NCI-H2081 treated with DMSO at 0.1 percent for 48 hours (cell line): ENCODE data around the gene FBXL20.
"Not testable (repeated sequence)": the region's sequence is repeated elsewhere in the genome, so short reads cannot be mapped to it uniquely, and the experiment has no call there.

ENCODE experiments used
- DNase-seq: peaks from one replicate; lab custom pipeline; 2025; lab: John Stamatoyannopoulos, UW

FBXL20 gene

DNA sequence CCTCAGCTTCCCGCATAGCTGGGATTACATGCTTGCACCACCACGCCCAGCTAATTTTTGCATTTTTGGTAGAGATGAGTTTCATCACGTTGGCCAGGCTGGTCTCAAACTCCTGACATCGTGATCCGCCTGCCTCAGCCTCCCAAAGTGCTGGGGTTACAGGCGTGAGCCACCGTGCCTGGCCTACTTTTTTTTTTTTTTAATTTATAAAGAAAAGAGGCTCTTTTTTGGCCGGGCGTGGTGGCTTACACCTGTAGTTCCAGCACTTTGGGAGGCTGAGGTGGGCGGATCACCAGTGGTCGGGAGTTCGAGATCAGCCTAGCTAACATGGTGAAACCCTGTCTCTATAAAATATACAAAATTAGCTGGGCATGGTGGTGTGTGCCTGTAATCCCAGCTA, 151.3 kb downstream of the FBXL20 start:
- DNase-seq: not testable (repeated sequence)

DNA sequence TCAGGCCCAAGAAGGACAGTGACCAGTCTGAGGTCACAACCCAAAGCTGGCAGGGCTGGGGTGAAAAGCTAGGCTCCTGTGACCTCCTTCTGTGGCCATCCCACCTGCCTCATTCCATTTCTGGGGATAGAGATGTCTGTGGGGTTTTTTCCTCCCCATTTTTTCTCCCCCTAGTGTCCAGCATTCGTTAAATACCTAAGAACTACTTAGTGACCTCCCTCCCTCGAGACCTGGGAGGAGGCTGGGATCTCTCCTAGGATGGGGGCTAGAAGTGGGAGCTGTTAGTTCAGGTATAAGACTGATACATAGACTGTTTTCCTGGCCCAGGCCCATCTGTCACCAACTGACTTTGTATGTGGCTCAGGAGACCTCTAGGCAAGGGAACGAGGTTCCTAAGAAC, 155.2 kb downstream of the FBXL20 start:
- DNase-seq: no peak

DNA sequence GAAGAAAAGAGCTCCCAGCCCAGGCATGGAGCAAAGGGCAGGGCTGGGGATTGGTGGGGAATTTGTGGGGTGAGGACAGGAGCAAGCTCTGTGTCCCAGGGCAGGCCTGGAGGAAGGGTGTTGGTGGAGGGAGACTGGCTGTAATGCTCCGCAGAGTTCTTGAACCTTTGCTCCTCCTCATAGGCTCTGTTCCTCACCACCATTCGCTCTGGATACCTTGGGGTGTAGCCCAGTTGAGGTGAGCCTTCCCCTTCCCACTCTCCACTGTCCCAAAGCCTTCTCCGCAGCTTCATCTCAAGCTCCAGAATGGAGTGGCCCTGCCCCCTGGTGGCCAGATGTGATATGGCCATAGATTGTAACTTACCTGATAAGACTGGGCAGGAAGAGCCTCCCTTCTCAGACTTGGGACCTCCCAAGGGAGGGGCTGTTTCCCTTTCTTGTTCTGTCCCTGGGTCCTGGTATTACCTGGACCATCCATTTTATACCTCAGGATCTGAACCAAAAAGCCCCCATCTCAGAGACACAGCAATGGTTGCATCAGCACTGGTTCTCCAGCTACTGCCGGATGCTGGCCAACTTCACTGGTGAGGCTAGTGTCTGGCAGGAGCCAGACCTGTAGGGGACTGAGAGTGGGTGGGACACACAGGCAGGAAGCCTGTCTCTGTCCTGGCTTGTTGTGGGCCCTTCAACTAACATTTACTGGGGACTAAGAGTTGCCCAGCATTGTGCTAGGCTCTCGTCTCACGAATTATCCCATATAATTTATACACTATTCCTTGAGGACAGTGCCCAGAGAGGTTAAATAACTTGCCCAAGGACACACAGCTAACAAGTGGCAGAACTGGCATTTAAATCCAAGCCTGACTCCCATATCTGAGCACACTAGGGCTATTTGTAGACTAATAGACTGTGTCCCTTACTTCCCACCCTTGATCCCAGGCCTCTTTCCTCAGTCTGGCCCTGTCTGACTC, 156.5 kb downstream of the FBXL20 start:
- DNase-seq: peak; percentile 53

DNA sequence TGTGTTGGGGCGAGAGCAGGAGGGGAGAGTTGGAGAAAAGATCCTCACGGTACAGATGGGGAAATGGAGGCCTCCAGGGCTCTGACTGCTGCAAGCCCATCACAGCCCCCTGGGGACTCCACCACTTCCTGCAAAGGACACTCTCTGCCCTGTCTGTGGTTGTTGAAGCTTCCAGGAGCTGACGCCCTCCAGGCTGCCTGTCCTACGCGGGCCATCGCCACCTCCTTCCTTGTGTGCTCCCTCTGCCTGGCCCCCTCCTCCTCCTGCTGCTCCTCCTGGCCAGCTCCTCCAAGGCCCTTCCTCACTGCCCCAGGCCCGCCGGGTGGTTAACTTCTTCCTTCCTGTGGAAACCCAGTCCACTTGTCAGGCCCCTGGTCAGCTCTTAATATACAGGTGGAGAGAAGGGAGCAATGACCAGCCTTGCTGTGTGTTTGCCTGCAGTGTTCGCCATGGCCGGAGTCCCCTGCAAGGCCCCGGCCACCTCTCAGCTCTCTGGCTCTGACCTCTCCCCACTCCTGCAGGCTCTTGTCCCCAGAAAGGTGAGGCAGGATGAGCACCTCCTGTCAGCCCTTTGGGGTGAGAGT, 157.3 kb downstream of the FBXL20 start:
- DNase-seq: no peak

DNA sequence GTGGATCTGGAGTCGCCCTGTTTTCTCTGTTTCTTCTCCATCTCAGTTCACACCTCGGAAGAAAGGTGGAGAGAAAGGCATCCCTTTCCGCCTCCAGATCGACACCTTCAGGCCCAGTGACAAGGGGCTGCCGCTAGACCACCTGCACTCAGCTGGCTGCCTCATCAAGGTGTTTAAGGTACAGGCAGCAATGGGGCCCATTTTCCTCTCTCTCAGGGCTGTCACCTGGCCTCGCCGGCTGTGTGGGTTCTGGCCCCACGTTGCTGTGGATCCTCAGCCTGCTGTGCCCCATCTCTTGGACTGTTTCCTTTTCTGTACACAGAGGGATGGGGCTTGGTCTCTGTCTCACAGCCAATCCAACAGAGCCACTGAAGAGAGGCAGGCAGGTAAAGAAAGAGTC, 158.3 kb downstream of the FBXL20 start:
- no peak for DNase-seq

DNA sequence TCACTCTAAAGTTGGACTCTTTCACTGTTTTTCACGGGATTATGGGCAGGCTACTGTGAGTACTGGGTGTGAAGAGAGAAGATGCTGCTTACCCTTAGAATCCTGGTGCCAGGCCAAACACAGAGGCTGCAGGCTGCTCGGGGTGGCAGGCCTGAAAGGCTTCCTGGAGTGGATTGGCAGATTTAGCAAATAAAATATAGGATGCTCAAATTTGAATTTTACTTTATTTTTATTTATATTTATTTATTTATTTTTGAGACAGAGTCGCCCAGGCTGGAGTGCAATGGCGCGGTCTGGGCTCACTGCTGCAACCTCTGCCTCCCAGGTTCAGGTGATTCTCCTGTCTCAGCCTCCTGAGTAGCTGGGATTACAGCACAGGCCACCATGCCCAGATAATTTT, 160.8 kb downstream of the FBXL20 start:
- DNase-seq: no peak

DNA sequence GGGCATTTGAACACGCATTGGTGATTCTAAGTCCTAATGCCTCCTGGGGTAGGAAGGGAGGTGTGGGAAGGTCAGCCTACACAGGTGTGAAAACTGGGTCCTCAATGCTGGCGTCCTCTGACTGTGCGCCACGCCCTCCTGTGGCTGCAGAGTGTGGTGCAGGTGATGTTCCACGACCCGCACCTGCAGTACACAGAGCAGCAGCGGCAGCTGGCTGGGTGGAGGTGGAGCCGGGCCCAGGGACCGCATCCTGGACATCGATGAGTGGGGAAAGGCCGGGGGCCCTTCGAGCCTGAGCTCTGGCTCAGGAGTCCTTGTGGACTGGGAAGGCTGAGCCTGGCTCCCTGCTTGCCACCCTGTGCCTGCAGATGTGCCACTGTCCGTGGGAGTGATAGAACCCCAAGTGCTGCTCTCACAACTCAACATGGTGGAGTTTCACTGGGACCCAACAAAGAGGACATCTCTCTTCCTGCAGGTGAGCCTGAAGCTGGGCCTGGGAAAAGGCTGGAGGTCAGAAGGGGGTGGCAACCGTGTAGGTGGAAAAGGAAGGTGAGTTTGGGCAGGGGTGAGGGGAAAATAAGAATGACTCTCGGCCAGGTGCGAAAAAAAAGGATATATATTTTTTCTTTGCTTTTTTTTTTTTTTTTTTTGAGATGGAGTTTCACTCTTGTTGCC, 161.6 kb downstream of the FBXL20 start:
- DNase-seq: peak; percentile 50

DNA sequence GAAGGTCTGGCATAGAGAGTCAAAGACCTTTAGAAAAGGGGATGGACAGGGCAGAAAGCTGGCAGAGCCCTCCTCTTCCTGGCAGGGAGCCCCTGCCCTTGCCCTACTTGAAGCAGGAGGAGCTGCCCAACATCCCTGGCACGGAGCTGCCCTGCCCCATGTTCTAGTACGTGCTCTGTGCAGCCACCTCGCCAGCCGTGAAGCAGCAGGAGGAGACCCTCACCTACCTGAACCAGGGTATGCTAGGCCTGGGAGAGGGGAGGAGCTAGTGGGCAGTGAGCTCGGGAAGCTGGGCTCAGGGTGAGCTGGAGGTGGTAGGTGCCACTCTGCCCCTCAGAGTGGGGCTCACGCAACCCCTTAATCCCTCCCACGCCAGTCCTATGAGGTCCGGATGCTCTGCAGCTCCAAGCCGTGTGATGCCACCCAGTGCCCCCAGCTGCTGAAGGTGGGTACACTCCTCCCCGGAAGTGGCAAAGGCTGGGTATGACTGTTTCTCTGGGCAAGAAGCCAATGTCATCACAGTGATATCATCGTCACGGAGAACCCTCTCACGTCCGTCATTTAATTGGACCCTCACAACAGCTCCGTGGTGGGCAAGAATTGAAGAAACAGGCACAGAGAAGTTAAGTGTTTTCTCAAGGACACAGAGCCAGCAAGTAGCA, 163.0 kb downstream of the FBXL20 start:
- DNase-seq: peak; percentile 78

DNA sequence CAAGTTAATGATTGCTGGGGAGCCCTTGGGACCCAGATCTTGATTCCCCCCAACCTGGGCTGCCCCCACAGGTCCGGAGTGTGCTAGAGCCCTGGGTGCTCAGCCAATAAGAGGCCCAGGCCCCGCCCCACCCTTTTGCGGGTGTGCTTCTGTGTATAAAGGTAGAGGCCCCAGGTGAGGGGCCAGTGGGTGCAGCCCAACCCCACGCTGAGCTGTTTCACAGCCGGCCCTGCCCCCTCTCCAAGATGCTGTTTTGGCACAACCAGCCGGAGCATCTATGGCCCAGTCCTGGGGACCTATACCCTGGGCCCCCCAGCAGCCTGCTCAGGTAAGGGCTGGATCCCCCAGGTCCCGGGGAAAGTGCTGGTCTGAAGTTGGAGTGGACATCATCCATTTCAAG, 163.8 kb downstream of the FBXL20 start:
- no peak for DNase-seq

DNA sequence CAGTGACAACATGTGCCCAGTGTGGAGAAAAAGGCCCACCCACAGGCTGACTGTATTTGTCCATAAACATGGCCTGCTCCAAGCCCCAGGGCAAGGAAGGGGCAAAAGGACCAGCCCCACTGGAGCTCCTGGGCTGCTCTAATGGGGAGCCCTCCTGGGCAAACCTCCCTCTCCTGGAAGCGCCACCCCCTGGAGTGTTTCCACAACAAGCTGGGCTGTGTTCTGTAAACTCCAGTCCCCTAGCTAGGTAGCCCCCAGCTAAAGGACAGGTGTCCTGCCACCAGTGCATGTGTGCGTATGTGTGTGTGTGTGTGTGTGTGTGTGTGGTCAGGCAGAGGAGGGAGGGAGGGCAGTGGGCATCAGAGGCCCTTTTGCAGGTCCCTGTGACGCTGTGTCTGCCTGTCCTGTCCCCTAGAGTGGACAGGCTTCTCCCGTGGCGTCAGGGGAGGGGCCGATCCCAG, 164.4 kb downstream of the FBXL20 start:
- DNase-seq: peak; percentile 40

DNA sequence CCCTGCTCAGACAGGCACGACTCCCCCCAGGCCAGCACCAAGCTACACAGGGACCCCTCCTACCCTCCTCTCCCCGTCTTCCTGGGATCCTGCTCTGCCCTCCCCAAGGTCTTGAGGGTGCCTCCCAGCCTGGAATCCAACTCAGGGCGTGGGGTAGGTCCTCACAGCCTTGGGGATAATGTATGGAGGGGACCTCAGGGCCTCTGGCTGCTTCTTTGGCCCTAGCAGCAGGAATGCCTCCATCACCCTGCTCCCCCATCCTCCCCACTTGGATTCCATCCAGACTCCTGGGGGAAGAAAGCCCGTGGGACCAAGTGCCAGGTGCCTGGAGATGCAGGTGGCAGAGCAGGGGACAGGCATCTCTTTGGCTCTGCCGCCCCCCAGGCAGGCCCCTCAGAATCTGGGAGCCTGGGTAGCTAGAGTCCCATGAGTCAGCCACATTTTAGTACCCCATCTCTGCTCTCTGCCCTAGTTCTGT, 164.9 kb downstream of the FBXL20 start:
- DNase-seq: peak; percentile 40

DNA sequence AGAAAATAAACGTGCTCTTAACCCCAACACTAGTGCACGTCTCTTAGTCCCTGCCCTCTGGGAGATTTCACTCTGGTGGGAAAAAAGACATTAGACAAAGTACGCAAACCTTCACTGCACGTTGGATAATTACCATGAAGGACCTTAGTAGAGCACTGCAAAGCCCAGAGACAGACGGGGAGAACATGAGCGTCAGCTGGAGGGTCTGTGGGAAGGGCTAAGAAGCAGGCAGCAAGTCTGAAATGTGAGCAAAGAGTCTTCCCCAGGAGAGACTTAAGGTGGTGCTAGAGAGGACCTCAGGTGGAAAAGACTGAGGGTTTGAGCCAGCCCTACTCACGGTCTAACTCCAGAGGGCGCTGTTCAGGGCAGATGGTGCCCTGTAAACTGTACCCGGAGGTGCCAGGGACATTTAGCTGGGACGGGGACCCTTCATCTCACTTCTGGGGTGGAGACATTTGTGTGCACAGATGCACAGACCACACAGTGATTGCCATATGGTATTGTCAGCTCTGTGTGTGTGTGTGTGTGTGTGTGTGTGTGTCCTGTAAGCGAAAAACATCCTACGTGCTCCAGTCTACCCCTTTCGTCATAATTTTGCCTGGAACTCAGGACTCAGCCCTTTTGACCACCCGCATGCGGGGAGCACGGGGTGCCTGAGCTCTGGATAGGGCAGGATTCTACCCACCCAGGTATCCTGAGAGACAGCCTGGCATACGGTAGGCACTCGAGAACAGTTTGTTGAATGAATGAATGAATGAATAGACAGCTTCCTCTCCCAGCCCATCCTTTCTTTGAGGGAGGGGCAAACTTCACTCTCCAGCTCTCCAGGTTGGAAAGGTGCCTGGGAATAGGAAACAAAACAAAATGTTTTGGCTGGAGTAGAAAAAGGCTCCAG, 165.6 kb downstream of the FBXL20 start:
- peak; percentile 9 for DNase-seq

DNA sequence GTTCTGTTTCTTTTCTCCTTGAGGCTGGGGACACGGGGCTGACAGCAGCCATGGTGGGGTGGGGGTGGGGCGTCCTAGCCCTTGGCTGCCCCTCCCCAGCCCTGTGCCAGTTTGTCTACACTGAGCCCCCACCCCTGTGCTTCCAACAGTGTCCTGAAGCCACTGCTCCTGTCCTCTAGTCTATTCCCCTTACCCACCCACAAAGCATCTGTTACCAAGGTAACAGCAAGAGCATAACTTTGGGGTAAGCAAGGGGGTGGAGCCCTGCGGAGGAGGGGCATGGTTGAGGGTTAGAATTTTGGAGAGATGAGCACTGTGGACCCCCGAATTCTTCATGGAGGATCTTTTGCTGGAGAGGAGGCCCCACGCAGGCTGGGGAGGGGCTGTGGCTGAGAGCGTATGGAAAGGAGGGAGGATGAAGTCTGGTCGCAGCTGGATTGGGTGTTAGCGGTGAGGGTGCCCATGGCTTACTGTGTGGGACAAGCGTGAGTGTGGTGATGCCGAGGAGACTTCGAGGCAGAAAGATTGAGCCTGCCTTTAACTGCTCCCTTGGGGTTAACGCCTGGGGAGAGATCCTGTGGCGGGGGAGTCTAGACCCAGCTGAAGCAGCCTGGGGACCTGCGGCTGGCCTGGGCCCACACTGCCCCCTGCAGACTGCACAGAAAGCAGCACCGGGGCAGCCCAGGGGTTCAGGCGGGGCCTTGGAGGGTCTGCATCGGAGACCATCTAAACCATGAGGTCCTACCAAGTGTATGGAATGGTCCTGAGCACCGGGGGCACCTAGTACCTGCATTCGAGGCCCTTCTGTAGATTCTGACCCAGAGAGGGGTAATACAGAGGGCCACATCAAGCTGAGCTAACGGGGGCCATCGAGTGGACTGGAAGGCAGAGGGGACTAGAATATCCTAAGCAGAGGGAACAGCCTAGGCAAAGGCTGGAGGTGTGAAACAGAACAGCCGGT, 169.6 kb downstream of the FBXL20 start:
- no peak for DNase-seq

DNA sequence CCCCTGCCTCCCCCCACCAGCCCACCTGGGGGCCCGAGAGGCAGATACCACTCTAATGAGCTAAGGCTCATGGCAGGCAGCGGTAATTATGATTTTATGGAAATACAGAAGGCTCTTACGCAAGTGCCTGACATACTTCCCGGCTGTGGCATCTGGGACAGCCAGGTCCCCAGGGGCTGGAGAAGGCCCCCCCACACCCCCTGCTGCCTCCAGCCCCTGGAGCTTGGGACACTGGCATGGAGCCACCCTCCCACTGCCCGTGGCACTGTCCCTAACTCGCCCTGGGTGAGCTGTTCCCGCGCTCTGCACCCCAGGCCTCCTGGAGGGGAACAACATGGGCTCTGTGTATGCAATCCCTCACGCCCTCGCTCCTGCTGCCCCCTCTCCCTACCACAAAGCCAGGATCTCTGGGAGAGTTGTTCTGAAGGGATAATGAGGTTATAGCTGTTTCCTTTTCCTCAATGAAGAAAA, 170.3 kb downstream of the FBXL20 start:
- DNase-seq: no peak

DNA sequence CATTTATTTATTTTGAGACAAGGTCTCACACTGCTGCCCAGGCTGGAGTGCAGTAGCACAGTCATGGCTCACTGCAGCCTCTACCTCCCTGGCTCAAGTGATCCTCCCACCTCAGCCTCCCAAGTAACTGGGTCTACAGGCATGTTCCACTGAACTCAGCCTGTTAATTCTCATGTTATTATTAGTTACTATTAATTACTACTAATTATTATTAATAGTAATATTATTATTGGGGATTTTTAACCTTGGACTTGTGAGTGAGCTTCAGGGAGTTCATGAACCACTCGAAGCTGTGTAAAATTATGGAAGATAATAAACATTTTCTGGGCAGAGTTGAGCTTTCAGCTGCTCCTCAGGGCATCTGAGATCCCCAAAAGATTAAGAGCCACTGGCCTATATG, 171.1 kb downstream of the FBXL20 start:
- DNase-seq: no peak

DNA sequence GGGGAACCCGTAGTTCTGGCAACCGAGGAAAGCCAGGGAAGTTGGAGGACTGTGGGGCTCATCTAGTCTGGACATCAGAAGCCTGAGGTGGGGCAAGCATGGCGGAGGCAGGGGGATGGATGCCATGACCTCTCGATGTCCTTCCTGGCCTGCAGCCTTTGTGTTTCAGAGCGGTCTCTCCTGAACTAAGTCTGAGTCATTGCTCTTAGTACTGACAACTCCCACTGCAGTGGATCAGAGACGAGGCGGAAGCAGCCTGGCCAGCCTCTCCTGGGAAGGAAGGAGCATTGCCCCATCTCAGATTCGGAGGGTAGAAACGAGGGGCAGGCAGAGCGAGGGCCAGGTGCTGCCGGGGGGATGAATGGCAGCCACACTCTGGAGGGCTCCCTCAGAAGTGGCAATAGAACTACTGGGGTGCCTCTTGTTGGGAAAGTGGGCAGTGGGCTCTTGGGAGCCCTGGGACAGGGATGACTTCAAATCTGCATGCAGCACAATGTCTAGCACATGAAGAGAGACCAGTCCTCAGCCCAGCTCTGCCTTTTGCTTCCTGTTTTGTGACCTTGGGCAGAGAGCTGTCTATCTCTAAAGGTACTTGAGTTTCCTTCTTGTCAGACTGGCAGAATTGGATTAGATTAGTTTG, 172.0 kb downstream of the FBXL20 start:
- DNase-seq: no peak

DNA sequence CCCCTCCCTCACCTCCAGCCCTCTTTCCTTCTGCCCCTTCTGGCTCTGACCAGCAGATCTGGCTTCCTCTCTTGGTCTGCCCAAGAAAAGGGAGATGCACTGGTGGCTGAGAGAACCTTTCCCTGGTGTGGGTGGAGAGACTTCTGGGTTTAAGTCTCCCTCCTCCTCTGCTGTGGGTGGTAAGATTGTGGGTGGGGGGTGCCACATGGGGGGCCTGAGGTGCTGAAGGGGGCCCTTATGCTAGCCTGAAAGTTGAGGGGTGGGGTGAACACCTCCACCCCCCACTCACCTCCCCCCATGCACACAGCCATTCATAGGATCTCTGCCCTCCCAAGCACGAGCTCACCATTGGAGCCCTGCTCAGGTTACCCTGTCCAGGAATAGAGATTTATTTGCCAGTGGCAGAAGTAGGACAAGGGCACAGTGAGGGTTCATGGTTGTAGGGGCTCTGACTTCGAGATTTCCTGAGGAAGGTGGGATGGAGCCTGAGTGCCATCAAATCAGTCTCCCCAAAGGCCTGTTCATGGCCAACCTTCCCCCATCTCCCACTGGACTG, 174.0 kb downstream of the FBXL20 start:
- DNase-seq: no peak

DNA sequence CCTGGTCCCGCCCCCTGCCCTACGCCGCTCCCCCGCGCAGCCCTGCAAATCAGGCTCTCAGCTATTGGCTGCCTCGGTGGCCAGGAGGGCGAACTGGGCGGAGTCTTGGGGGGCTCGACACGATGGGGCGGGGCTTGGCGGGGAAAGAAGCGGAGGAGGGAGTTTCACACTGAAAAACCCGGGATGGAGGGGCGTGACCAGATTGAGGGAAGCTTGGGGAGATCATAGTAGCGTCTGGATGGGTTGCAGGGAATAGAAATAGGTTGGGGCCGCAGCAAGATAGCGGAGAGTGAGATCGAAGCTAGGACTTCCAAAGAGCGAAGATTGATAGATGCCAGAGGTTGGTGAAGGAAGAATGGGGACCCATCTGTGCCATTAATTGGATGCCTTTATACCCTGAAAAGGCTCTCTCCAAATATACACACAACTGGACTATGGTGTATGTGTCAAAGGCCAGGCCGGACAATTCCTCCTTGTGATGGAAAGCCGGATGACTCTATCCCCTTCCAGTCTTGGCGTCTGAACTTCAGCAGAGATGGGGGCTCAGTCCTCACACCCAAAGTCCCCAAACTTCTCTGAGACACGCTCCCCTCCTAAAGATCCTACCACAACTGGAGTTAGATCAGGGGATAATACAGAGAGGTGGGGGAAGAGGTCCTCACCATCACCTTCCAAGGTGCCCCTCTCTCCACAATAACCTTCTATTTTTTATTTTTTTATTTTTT, 175.3 kb downstream of the FBXL20 start:
- no peak for DNase-seq
